Islet precursor cell (in vitro differentiated cells): Measurements from ENCODE around the gene RAD18.

ENCODE experiments used
- DNase-seq: peaks from one replicate; pipeline ENCODE4 v3.0.0-alpha.2; 2018

Gene RAD18

GRCh38 chr3:8963137-8963853 is at the start of gene RAD18:
RAD18 (minus strand) TSS chr3:8963472; CDS start chr3:8963385, 87 bp downstream.
- DNase-seq = peak; percentile 96

GRCh38 chr3:9012521-9012920 is 49.2 kb upstream of the RAD18 start:
- DNase-seq = no peak

- DNase-seq = no peak
Measured at GRCh38 chr3:9009976-9010545, 46.8 kb upstream of the RAD18 start.

- no peak for DNase-seq
Measured at GRCh38 chr3:9008550-9009255, 45.4 kb upstream of the RAD18 start.

GRCh38 chr3:9007928-9008327 is 44.7 kb upstream of the RAD18 start:
- no peak for DNase-seq

- no peak for DNase-seq
Measured at GRCh38 chr3:9007213-9007612, 43.9 kb upstream of the RAD18 start.

GRCh38 chr3:9000041-9000440 is 36.8 kb upstream of the RAD18 start:
- DNase-seq = no peak

GRCh38 chr3:8997151-8997550 is 33.9 kb upstream of the RAD18 start:
- no peak for DNase-seq

GRCh38 chr3:8996681-8997121 is 33.4 kb upstream of the RAD18 start:
- peak; percentile 70 for DNase-seq

- no peak for DNase-seq
Measured at GRCh38 chr3:8996216-8996615, 32.9 kb upstream of the RAD18 start.

GRCh38 chr3:8994226-8994625 is 31.0 kb upstream of the RAD18 start:
- DNase-seq = no peak

- peak; percentile 45 for DNase-seq
Measured at GRCh38 chr3:8993331-8993730, 30.1 kb upstream of the RAD18 start.

GRCh38 chr3:8992854-8993253 is 29.6 kb upstream of the RAD18 start:
- DNase-seq = peak; percentile 38

GRCh38 chr3:8992199-8992598 is 28.9 kb upstream of the RAD18 start:
- DNase-seq = peak; percentile 13

- peak; percentile 46 for DNase-seq
Measured at GRCh38 chr3:8990266-8991215, 27.3 kb upstream of the RAD18 start.

- peak; percentile 58 for DNase-seq
Measured at GRCh38 chr3:8988791-8989558, 25.7 kb upstream of the RAD18 start.

GRCh38 chr3:8988384-8988655 is 25.0 kb upstream of the RAD18 start:
- DNase-seq = peak; percentile 55

- peak; percentile 90 for DNase-seq
Measured at GRCh38 chr3:8987645-8988383, 24.5 kb upstream of the RAD18 start.

GRCh38 chr3:8987226-8987625 is 24.0 kb upstream of the RAD18 start:
- peak; percentile 45 for DNase-seq

GRCh38 chr3:8986741-8987140 is 23.5 kb upstream of the RAD18 start:
- peak; percentile 23 for DNase-seq

- peak; percentile 48 for DNase-seq
Measured at GRCh38 chr3:8985876-8986275, 22.6 kb upstream of the RAD18 start.

- DNase-seq = no peak
Measured at GRCh38 chr3:8985411-8985831, 22.1 kb upstream of the RAD18 start.
